ENCODE results near the gene MKX. TPM values are rescaled to one million over a fixed set of nuclear protein-coding genes. Genes with fewer than 3 reads are reported as not detected.

The MKX gene
- total RNA-seq, 4 donors from 2014 or later: 0.53 to 1.2 TPM; not detected in 2

- intact Hi-C loops (cut with DNase I; ENCODE audit: low total_unique reads): no loop called here
- Histone ChIP-seq H3K27me3 (no peaks in the 10 kb centered on the region), H3K27ac (no peak overlapping the region), H3K4me3 (no peak overlapping the region), H3K9me3 (no peaks in the 10 kb centered on the region), H3K4me1 (no peaks in the 10 kb centered on the region), H3K36me3 (no peaks in the 10 kb centered on the region)
- ATAC-seq (no peak), DNase-seq (no peak)
- TF ChIP-seq CTCF (IDR thresholded peaks at IDR 0.05 in 4 of 5, conservative IDR thresholded peaks at IDR 0.05 in 1 of 5): no peak
- no peak for TF ChIP-seq POLR2A (IDR thresholded peaks at IDR 0.05)
- in situ Hi-C loops (cut with MboI; ENCODE audit: low sequenced_read_pairs in 4 of 4): no loop called here
Measured at GRCh38 chr10:27760867-27761266, 15.2 kb upstream of the MKX start.

- Histone ChIP-seq H3K9me3 (no peaks in the 10 kb centered on the region), H3K4me1 (no peaks in the 10 kb centered on the region), H3K36me3 (no peaks in the 10 kb centered on the region), H3K4me3 (no peak overlapping the region), H3K27ac (no peak overlapping the region), H3K27me3 (no peaks in the 10 kb centered on the region)
- intact Hi-C loops (cut with DNase I; ENCODE audit: low total_unique reads): no loop called here
- in situ Hi-C loops (cut with MboI; ENCODE audit: low sequenced_read_pairs in 4 of 4): no loop called here
- TF ChIP-seq POLR2A (IDR thresholded peaks at IDR 0.05): no peak
- no peak for TF ChIP-seq CTCF (IDR thresholded peaks at IDR 0.05 in 4 of 5, conservative IDR thresholded peaks at IDR 0.05 in 1 of 5)
- ATAC-seq: no peak
- no peak for DNase-seq
Measured at GRCh38 chr10:27759483-27760272, 14.1 kb upstream of the MKX start.

- in situ Hi-C loops (cut with MboI; ENCODE audit: low sequenced_read_pairs in 4 of 4): no loop called here
- no peak for ATAC-seq
- H3K27me3 ChIP-seq: peaks cover 13 to 25% (median 17%) of the 10 kb centered on the region in 3 donors
- H3K36me3 ChIP-seq: no peaks in the 10 kb centered on the region
- intact Hi-C loops (cut with DNase I; ENCODE audit: low total_unique reads): no loop called here
- no peak overlapping the region for H3K4me3 ChIP-seq
- TF ChIP-seq POLR2A (IDR thresholded peaks at IDR 0.05) (no peak), CTCF (IDR thresholded peaks at IDR 0.05 in 4 of 5, conservative IDR thresholded peaks at IDR 0.05 in 1 of 5) (no peak)
- H3K4me1 ChIP-seq: no peaks in the 10 kb centered on the region
- no peaks in the 10 kb centered on the region for H3K9me3 ChIP-seq
- no peak for DNase-seq
- H3K27ac ChIP-seq: no peak overlapping the region
Measured at GRCh38 chr10:27752673-27753237, 7.1 kb upstream of the MKX start.

GRCh38 chr10:27748601-27749000 is 3.0 kb upstream of the MKX start:
- H3K9me3 ChIP-seq: no peaks in the 10 kb centered on the region
- in situ Hi-C loops (cut with MboI; ENCODE audit: low sequenced_read_pairs in 4 of 4) (loop anchor here (25.0 kb wide), 2 partner anchors 439 to 639 kb away; no protein-coding TSS in a partner anchor), intact Hi-C loops (cut with DNase I; ENCODE audit: low total_unique reads) (no loop called here)
- no peak overlapping the region for H3K27ac ChIP-seq
- no peak for DNase-seq
- no peak for ATAC-seq
- H3K4me1 ChIP-seq: peaks cover 6 to 28% of the 10 kb centered on the region in 2 donors
- H3K4me3 ChIP-seq: no peak overlapping the region
- TF ChIP-seq POLR2A (IDR thresholded peaks at IDR 0.05) (no peak), CTCF (IDR thresholded peaks at IDR 0.05 in 4 of 5, conservative IDR thresholded peaks at IDR 0.05 in 1 of 5) (no peak)
- H3K27me3 ChIP-seq: peaks cover 53 to 66% (median 58%) of the 10 kb centered on the region in 3 donors
- no peaks in the 10 kb centered on the region for H3K36me3 ChIP-seq
